HEK293 (cell line): ENCODE results near the gene AGPAT4.

Experiments
- ZNF138 ChIP-seq: fragments of 450-650 bp; formaldehyde crosslinking; IDR thresholded peaks from 2 replicates; pipeline ENCODE4 v1.5.1; 2016; ENCODE audit warnings: missing biosample characterization, missing genetic modification characterization, borderline replicate concordance
- ZNF274 ChIP-seq, 2 experiments: fragments of 200-500 bp in 1 of 2; fragments of 450-650 bp in 1 of 2; sonication (Bioruptor generic) in 1 of 2; formaldehyde crosslinking in 1 of 2; IDR thresholded peaks; 2 replicates each; pipeline versions ENCODE4 v1.5.1 to v1.6.1; 2014 to 2016; ENCODE audit warnings: borderline replicate concordance in 1 of 2, inconsistent platforms in 1 of 2, low read length in 1 of 2, missing biosample characterization in 1 of 2, missing genetic modification characterization in 1 of 2
- ZNF426 ChIP-seq: fragments of 450-650 bp; formaldehyde crosslinking; IDR thresholded peaks from 2 replicates; pipeline ENCODE4 v1.5.1; 2017; ENCODE audit warnings: missing biosample characterization, missing genetic modification characterization, mild to moderate bottlenecking, inconsistent platforms, moderate library complexity
- ZNF549 ChIP-seq: fragments of 450-650 bp; IDR thresholded peaks from 2 replicates; pipeline ENCODE4 v1.5.1; 2018; ENCODE audit warnings: missing biosample characterization, missing genetic modification characterization, mild to moderate bottlenecking, inconsistent platforms, moderate library complexity
- TF ChIP-seq, protein P1 (sequence below): fragments of 450-650 bp; formaldehyde crosslinking; IDR thresholded peaks from 2 replicates; pipeline ENCODE4 v1.5.1; 2016; ENCODE audit warnings: missing biosample characterization, missing genetic modification characterization

DNA sequence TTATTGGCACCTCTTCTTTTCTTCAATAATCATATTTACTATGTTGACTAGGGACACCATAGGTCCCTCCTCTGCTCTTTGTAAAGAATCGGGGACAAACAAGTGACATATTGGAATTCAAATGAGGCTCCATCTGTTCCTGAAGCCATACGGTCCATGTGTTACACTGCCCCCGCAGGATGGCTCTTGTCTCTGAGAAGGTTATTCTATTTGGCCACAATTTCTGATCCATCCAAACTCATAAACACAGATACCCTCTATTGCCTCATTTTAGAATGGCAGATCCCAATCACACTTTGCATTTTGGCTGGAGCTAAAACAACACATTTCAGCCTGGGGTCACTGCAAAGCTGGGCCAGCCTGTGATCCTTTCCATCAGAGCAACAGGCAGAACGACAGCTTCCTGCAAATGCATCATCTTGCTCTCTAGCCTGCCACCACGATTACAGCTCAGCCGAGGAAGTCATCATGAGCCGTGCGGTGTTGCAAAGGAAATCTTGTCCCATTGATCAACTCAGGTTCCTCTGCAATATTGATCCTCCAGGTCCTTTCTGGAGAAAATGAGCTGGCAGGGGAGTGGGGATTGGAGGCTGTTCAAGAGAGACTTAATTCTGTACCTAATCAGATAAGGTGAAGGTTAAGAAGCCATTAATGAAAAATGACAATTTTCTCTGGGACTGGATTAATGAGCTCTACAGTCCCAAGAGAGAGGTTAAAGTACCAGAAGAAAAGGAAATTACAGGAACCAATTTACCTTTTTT lies 73.1 kb downstream of the AGPAT4 start:
- TF ChIP-seq ZNF138 (tag by site-specific recombination) = no peak
- TF ChIP-seq, protein P1, sequence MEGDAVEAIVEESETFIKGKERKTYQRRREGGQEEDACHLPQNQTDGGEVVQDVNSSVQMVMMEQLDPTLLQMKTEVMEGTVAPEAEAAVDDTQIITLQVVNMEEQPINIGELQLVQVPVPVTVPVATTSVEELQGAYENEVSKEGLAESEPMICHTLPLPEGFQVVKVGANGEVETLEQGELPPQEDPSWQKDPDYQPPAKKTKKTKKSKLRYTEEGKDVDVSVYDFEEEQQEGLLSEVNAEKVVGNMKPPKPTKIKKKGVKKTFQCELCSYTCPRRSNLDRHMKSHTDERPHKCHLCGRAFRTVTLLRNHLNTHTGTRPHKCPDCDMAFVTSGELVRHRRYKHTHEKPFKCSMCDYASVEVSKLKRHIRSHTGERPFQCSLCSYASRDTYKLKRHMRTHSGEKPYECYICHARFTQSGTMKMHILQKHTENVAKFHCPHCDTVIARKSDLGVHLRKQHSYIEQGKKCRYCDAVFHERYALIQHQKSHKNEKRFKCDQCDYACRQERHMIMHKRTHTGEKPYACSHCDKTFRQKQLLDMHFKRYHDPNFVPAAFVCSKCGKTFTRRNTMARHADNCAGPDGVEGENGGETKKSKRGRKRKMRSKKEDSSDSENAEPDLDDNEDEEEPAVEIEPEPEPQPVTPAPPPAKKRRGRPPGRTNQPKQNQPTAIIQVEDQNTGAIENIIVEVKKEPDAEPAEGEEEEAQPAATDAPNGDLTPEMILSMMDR (tag by site-specific recombination) = no peak
- no peak for TF ChIP-seq ZNF274 (IDR thresholded peaks at IDR 0.05; ENCODE audit: low read length)
- TF ChIP-seq ZNF274 (tag by site-specific recombination; IDR thresholded peaks at IDR 0.05; ENCODE audit: borderline replicate concordance) = no peak
- no peak for TF ChIP-seq ZNF549
- no peak for TF ChIP-seq ZNF426 (tag by site-specific recombination)
